H1 (cell line): ENCODE results near the gene ATP2B3. TPM values are rescaled to one million over a fixed set of nuclear protein-coding genes. Genes with fewer than 3 reads are reported as not detected.

Source experiments
- CTCF ChIA-PET: fragments of 300-600 bp; sonication (Branson Sonifier 250); formaldehyde crosslinking; loops from one replicate; lab custom pipeline; 2021; ENCODE audit not compliant: partially characterized antibody; lab: Charles Lee
- POLR2A ChIA-PET: fragments of 300-600 bp; sonication (Branson Sonifier 250); formaldehyde crosslinking; loops from one replicate; lab custom pipeline; 2021; ENCODE audit warnings: inconsistent platforms; ENCODE audit not compliant: partially characterized antibody; lab: Charles Lee
- DNase-seq, 2 experiments: peaks; one replicate each; pipeline versions ENCODE4 v3.0.0 to v3.0.0-alpha.2; 2010 to 2022; ENCODE audit warnings: low spot score in 2 of 2, low read depth in 1 of 2, mixed read lengths in 1 of 2
- FAIRE-seq: peaks from 2 replicates; lab custom pipeline; 2011; peaks lifted over from hg19 to GRCh38; lab: Jason Lieb, UNC
- H2AFZ ChIP-seq: 2 replicates; pipeline ENCODE4 v1.8.1; 2012; ENCODE audit warnings: low read length, inconsistent platforms
- H2AK5ac ChIP-seq: 2 replicates; pipeline ENCODE4 v1.6.1; 2013; ENCODE audit warnings: low read depth, low read length
- H2BK120ac ChIP-seq: replicated peaks from 2 replicates; pipeline ENCODE3; 2013; ENCODE audit warnings: low read depth, low read length, inconsistent platforms
- H2BK12ac ChIP-seq: 2 replicates; pipeline ENCODE4 v1.6.1; 2013; ENCODE audit warnings: low read depth, low read length
- H2BK15ac ChIP-seq: 2 replicates; pipeline ENCODE4 v1.6.1; 2013; ENCODE audit warnings: low read length
- H2BK20ac ChIP-seq: 2 replicates; pipeline ENCODE4 v1.6.1; 2013; ENCODE audit warnings: low read length
- H2BK5ac ChIP-seq: 2 replicates; pipeline ENCODE4 v1.6.1; 2013; ENCODE audit warnings: low read depth, low read length
- H3K14ac ChIP-seq: 2 replicates; pipeline ENCODE4 v1.6.1; 2013; ENCODE audit warnings: inconsistent platforms; ENCODE audit not compliant: insufficient read length
- H3K18ac ChIP-seq: 2 replicates; pipeline ENCODE4 v1.6.1; 2013; ENCODE audit warnings: low read length; ENCODE audit errors: extremely low read depth
- H3K23ac ChIP-seq: 2 replicates; pipeline ENCODE4 v1.6.1; 2013; ENCODE audit warnings: inconsistent platforms; ENCODE audit not compliant: insufficient read length
- H3K23me2 ChIP-seq: 2 replicates; pipeline ENCODE4 v1.6.1; 2013; ENCODE audit warnings: low read depth, low read length
- H3K27ac ChIP-seq: 2 replicates; pipeline ENCODE4 v1.6.1; 2011; ENCODE audit warnings: low read depth, low read length, inconsistent platforms
- H3K27me3 ChIP-seq, 4 experiments: replicated peaks in 1 of 4; 1 replicate in 1 of 4; 2 replicates in 3 of 4; pipeline versions ENCODE4 v1.6.1 to v1.8.1; 2011 to 2013; ENCODE audit warnings: low read length in 3 of 4, mild to moderate bottlenecking in 3 of 4, inconsistent platforms in 2 of 4, mixed read lengths in 2 of 4, moderate library complexity in 1 of 4; ENCODE audit not compliant: control insufficient read depth in 3 of 4, insufficient read depth in 3 of 4; ENCODE audit errors: extremely low read depth in 1 of 4
- H3K36me3 ChIP-seq, 4 experiments: 2 replicates each; pipeline versions ENCODE4 v1.6.1 to v1.8.1; 2011 to 2013; ENCODE audit warnings: mild to moderate bottlenecking in 4 of 4, low read length in 3 of 4, moderate library complexity in 2 of 4, control low read depth in 1 of 4, inconsistent platforms in 1 of 4; ENCODE audit not compliant: insufficient read depth in 4 of 4, control insufficient read depth in 2 of 4
- H3K4ac ChIP-seq: replicated peaks from 2 replicates; pipeline ENCODE3; 2013; ENCODE audit warnings: low read length, low read depth, mixed read lengths, inconsistent platforms; ENCODE audit not compliant: insufficient read length
- H3K4me1 ChIP-seq, 4 experiments: replicated peaks in 1 of 4; 1 replicate in 1 of 4; 2 replicates in 3 of 4; pipeline versions ENCODE4 v1.6.1 to v1.8.1; 2011 to 2013; ENCODE audit warnings: low read length in 3 of 4, inconsistent platforms in 2 of 4, mixed read lengths in 1 of 4; ENCODE audit not compliant: insufficient read depth in 4 of 4, control insufficient read depth in 3 of 4
- H3K4me2 ChIP-seq, 2 experiments: 2 replicates each; pipeline versions ENCODE4 v1.6.1 to v1.8.1; 2011 to 2013; ENCODE audit warnings: low read depth in 2 of 2, low read length in 2 of 2, control low read depth in 1 of 2, inconsistent platforms in 1 of 2, mild to moderate bottlenecking in 1 of 2; ENCODE audit not compliant: insufficient read depth in 1 of 2
- H3K4me3 ChIP-seq, 4 experiments: fragments of 200-600, 300-600 bp in 1 of 4; sonication (generic), shearing (Covaris generic), sonication (Bioruptor Twin) in 1 of 4; 2 replicates each; pipeline versions ENCODE4 v1.5.1 to v1.8.1; 2011 to 2016; ENCODE audit warnings: low read length in 4 of 4, low read depth in 3 of 4, control low read depth in 2 of 4, inconsistent platforms in 2 of 4, mild to moderate bottlenecking in 2 of 4, mixed read lengths in 1 of 4, moderate library complexity in 1 of 4; ENCODE audit not compliant: insufficient read depth in 2 of 4; ENCODE audit errors: extremely low read depth in 1 of 4
- H3K56ac ChIP-seq: replicated peaks from 2 replicates; pipeline ENCODE3; 2013; ENCODE audit warnings: low read depth, mild to moderate bottlenecking, mixed read lengths, low read length, inconsistent platforms; ENCODE audit not compliant: insufficient read length
- H3K79me1 ChIP-seq: 2 replicates; pipeline ENCODE4 v1.6.1; 2013; ENCODE audit warnings: low read depth, low read length, control low read depth
- H3K79me2 ChIP-seq, 2 experiments: 2 replicates each; pipeline versions ENCODE4 v1.6.1 to v1.8.1; 2012 to 2013; ENCODE audit warnings: low read length in 2 of 2, mild to moderate bottlenecking in 2 of 2, inconsistent platforms in 1 of 2; ENCODE audit not compliant: insufficient read depth in 2 of 2, control insufficient read depth in 1 of 2
- H3K9ac ChIP-seq, 4 experiments: replicated peaks in 1 of 4; 1 replicate in 1 of 4; 2 replicates in 3 of 4; pipeline versions ENCODE4 v1.6.1 to v1.8.1; 2011 to 2013; ENCODE audit warnings: low read depth in 3 of 4, low read length in 3 of 4, control low read depth in 2 of 4, mild to moderate bottlenecking in 2 of 4, moderate library complexity in 2 of 4, inconsistent platforms in 1 of 4; ENCODE audit errors: extremely low read depth in 1 of 4
- H3K9me3 ChIP-seq, 2 experiments: 2 replicates each; pipeline versions ENCODE4 v1.6.1 to v1.8.1; 2012 to 2013; ENCODE audit warnings: mild to moderate bottlenecking in 2 of 2, moderate library complexity in 2 of 2, control low read depth in 1 of 2, inconsistent platforms in 1 of 2, low read depth in 1 of 2, low read length in 1 of 2, mixed read lengths in 1 of 2; ENCODE audit not compliant: insufficient read depth in 2 of 2
- H4K20me1 ChIP-seq, 2 experiments: replicated peaks in 1 of 2; 2 replicates each; pipeline versions ENCODE3 to v1.8.1; 2011 to 2013; ENCODE audit warnings: inconsistent platforms in 2 of 2, low read length in 2 of 2, mild to moderate bottlenecking in 1 of 2; ENCODE audit not compliant: insufficient read depth in 2 of 2, control insufficient read depth in 1 of 2
- H4K5ac ChIP-seq: 2 replicates; pipeline ENCODE4 v1.6.1; 2013; ENCODE audit warnings: low read length, low read depth, mixed read lengths, inconsistent platforms; ENCODE audit not compliant: insufficient read length
- H4K8ac ChIP-seq: 2 replicates; pipeline ENCODE4 v1.8.0; 2013; ENCODE audit warnings: mild to moderate bottlenecking, moderate library complexity, low read length, inconsistent platforms; ENCODE audit not compliant: insufficient read depth; ENCODE audit errors: extremely low read depth
- H4K91ac ChIP-seq: replicated peaks from 2 replicates; pipeline ENCODE3; 2013; ENCODE audit warnings: low read length, mixed read lengths, inconsistent platforms; ENCODE audit not compliant: insufficient read length
- BCL11A ChIP-seq, 2 experiments: IDR thresholded peaks; one replicate each; pipeline ENCODE4 v1.6.1; 2011; ENCODE audit warnings: low read depth in 2 of 2, low read length in 2 of 2, mild to moderate bottlenecking in 2 of 2
- CREB1 ChIP-seq: IDR thresholded peaks from 2 replicates; pipeline ENCODE4 v1.6.1; 2012; ENCODE audit warnings: inconsistent platforms
- EGR1 ChIP-seq: IDR thresholded peaks from 2 replicates; pipeline ENCODE4 v1.6.1; 2011; ENCODE audit warnings: low read depth, low read length, borderline replicate concordance
- EZH2 ChIP-seq: fragments of 200-600 bp; sonication (generic); IDR thresholded peaks from 2 replicates; pipeline ENCODE4 v1.7.1; 2012; ENCODE audit warnings: low read depth, mild to moderate bottlenecking, moderate library complexity, low read length, inconsistent platforms; ENCODE audit not compliant: severe bottlenecking
- FOSL1 ChIP-seq: IDR thresholded peaks from 2 replicates; pipeline ENCODE4 v1.6.1; 2011; ENCODE audit warnings: mild to moderate bottlenecking, low read depth, low read length, moderate library complexity; ENCODE audit not compliant: insufficient read depth
- KDM5A ChIP-seq: fragments of 200-600 bp; IDR thresholded peaks from 2 replicates; pipeline ENCODE4 v1.7.1; 2012; ENCODE audit warnings: mild to moderate bottlenecking, low read length, inconsistent platforms, mixed read lengths
- POU5F1 ChIP-seq: IDR thresholded peaks from 2 replicates; pipeline ENCODE4 v1.6.1; 2011; ENCODE audit warnings: low read depth, mild to moderate bottlenecking, low read length, moderate library complexity
- RBBP5 ChIP-seq: IDR thresholded peaks from 2 replicates; pipeline ENCODE4 v1.7.1; 2012; ENCODE audit warnings: low read depth, mild to moderate bottlenecking, inconsistent platforms, low read length, moderate library complexity, borderline replicate concordance
- RFX5 ChIP-seq: IDR thresholded peaks from 2 replicates; pipeline ENCODE4 v1.6.1; 2011; ENCODE audit warnings: low read depth, low read length, improper control_type of control experiment, borderline replicate concordance
- RNF2 ChIP-seq: fragments of 200-900, 300-1000 bp; sonication (generic); IDR thresholded peaks from 2 replicates; pipeline ENCODE4 v1.7.1; 2016; ENCODE audit warnings: borderline replicate concordance, low read depth, mild to moderate bottlenecking, antibody characterized with exemption, low read length; ENCODE audit not compliant: poor library complexity, severe bottlenecking; ENCODE audit errors: missing control alignments
- RXRA ChIP-seq: IDR thresholded peaks from 2 replicates; pipeline ENCODE4 v1.6.1; 2011; ENCODE audit warnings: low read depth, mild to moderate bottlenecking, low read length, moderate library complexity; ENCODE audit not compliant: insufficient read depth
- SIRT6 ChIP-seq: IDR thresholded peaks from one replicate; pipeline ENCODE4 v1.7.1; 2012; ENCODE audit warnings: low read length, inconsistent platforms
- SIX5 ChIP-seq: IDR thresholded peaks from 2 replicates; pipeline ENCODE4 v1.6.1; 2011; ENCODE audit warnings: mild to moderate bottlenecking, low read depth, low read length
- SP1 ChIP-seq: IDR thresholded peaks from 2 replicates; pipeline ENCODE4 v1.6.1; 2011; ENCODE audit warnings: low read depth, low read length
- TAF1 ChIP-seq: IDR thresholded peaks from 2 replicates; pipeline ENCODE4 v1.6.1; 2011; ENCODE audit warnings: mild to moderate bottlenecking, low read depth, low read length
- TCF12 ChIP-seq: IDR thresholded peaks from 2 replicates; pipeline ENCODE4 v1.6.1; 2011; ENCODE audit warnings: low read depth, mild to moderate bottlenecking, low read length
- WGBS, 2 experiments: shearing (Covaris generic) in 1 of 2; methylation state at CpG; one replicate each; pipeline versions ENCODE4 v1.1.6 to v1.1.7; 2013 to 2015; ENCODE audit warnings: low lambda C conversion rate in 2 of 2, mixed read lengths in 2 of 2, inconsistent platforms in 1 of 2, low coverage in 1 of 2, missing lambda C conversion rate in 1 of 2; ENCODE audit not compliant: insufficient replicate concordance in 2 of 2, insufficient coverage in 1 of 2, insufficient read length in 1 of 2; ENCODE audit errors: extremely low coverage in 1 of 2, missing lambda C conversion rate in 1 of 2; 5-methylcytosine and 5-hydroxymethylcytosine counted together
- polyA plus RNA-seq, 7 experiments: library from polyadenylated mRNA; depleted of rRNA in 3 of 7; stranded (reverse) in 5 of 7; unstranded in 2 of 7; fragments of >200 nt in 5 of 7; fragments of 200-250 nt in 2 of 7; gene quantifications; 1 replicate in 5 of 7; 2 replicates in 1 of 7; 4 replicates in 1 of 7; pipeline versions ENCODE4 v1.2.1 to v1.2.3, GENCODE V29; 2011 to 2013; ENCODE audit warnings: missing spikeins in 2 of 7, mixed read lengths in 2 of 7
- total RNA-seq: library from RNA; stranded (reverse); fragmentation: NEBNext Ultra II Directional; extraction: Animal tissue kit (Norgen Biotek cat#: 25700); gene quantifications from 2 replicates; pipeline ENCODE4 v1.2.1, GENCODE V29; 2021

The ATP2B3 gene
- total and polyA plus RNA-seq, 2 of the 8 experiments (the other 6 are each of a cell fraction or from before 2014, with no cell fraction given): 0.14 to 0.19 TPM

DNA sequence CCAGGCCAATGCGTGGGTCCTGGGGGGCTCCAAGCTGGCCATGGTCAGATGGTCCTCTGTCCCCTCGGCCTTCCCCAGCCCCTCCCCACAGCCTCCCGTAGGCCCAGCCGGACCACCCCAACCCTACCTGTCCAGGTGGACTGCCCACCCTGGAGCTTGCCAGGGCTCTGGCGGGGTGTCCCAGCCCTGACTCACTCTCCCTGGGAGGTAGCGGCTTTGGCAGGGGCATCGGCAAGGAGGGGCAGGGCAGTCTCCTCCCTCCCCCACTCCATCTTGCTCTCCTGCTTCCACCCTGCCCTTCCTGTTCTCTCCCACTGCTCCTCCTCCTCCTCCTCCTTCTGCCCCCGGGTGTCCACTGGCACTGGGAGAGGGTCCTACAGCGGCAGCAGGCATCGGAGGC, 15.3 kb upstream of the ATP2B3 start:
- Histone ChIP-seq H2BK12ac (no peak overlapping the region), H3K56ac (no peak overlapping the region), H3K36me3 (no peaks in the 10 kb centered on the region), H3K4me1 (no peaks in the 10 kb centered on the region), H3K27ac (no peak overlapping the region), H4K91ac (no peak overlapping the region), H3K4me2 (no peak overlapping the region), H3K23me2 (peaks cover 2% of the 10 kb centered on the region; the same call in 1 of the 2 replicates), H3K9ac (no peak overlapping the region), H3K4me3 (no peak overlapping the region), H3K27me3 (no peaks in the 10 kb centered on the region), H3K79me1 (no peaks in the 10 kb centered on the region), H2AFZ (no peak overlapping the region), H2BK120ac (no peak overlapping the region), H3K4ac (no peak overlapping the region), H3K9me3 (no peaks in the 10 kb centered on the region), H4K8ac (no peak overlapping the region), H3K18ac (no peak overlapping the region), H3K23ac (no peak overlapping the region), H2BK15ac (no peak overlapping the region), H2AK5ac (no peak overlapping the region), H2BK20ac (no peak overlapping the region), H2BK5ac (no peak overlapping the region), H3K79me2 (no peaks in the 10 kb centered on the region), H4K5ac (no peak overlapping the region), H4K20me1 (peaks cover 0 to 4% of the 10 kb centered on the region in 2 experiments), H3K14ac (no peak overlapping the region)
- ChIA-PET CTCF (interaction anchor here (0.6 to 0.7 kb wide), 2 partner anchors 11 to 114 kb away, joined by 3 read pairs; no protein-coding TSS in a partner anchor), POLR2A (interaction anchor here (0.9 kb wide), 1 partner anchor 23 kb away, joined by 3 read pairs; no protein-coding TSS in a partner anchor)
- 96% methylated on average over 4 of the region's 10 CpGs; no CpG with 5 or more reads in 1 of the 2 experiments for WGBS, 2 experiments
- no peak for DNase-seq
- no peak for FAIRE-seq
- no peak for TF ChIP-seq EGR1
- TF ChIP-seq TAF1: no peak
- TF ChIP-seq SIRT6: no peak
- no peak for TF ChIP-seq EZH2
- no peak for TF ChIP-seq SIX5
- no peak for TF ChIP-seq POU5F1
- TF ChIP-seq CREB1: no peak
- TF ChIP-seq SP1: no peak
- no peak for TF ChIP-seq RNF2
- no peak for TF ChIP-seq FOSL1
- TF ChIP-seq RBBP5: no peak
- TF ChIP-seq KDM5A: no peak
- TF ChIP-seq RFX5: no peak
- TF ChIP-seq BCL11A (IDR thresholded peaks at IDR 0.05; ENCODE audit: low read depth in 2 of 2, low read length in 2 of 2): no peak
- TF ChIP-seq RXRA: no peak
- TF ChIP-seq TCF12: no peak
